Uterus (tissue), 4 donors: ENCODE measurements around the gene FHIT. TPM values are rescaled to one million over a fixed set of nuclear protein-coding genes. Genes with fewer than 3 reads are reported as not detected.

Experiments used
- DNase-seq, 2 donors: peaks; one replicate each; pipeline ENCODE4 v3.0.0-alpha.2; 2019 to 2020
- H3K27ac ChIP-seq, 2 donors: fragments of 200-600 bp; sonication (generic); 1 replicate in 1 of 2; 2 replicates in 1 of 2; pipeline ENCODE4 v1.5.1; 2016 to 2018
- H3K27me3 ChIP-seq, 2 donors: fragments of 200-600 bp; sonication (generic); one replicate each; pipeline ENCODE4 v1.5.1; 2018 to 2019; ENCODE audit warnings: control low read depth in 1 of 2
- H3K36me3 ChIP-seq, 2 donors: fragments of 200-600 bp; sonication (generic); one replicate each; pipeline ENCODE4 v1.5.1; 2019; ENCODE audit warnings: control low read depth in 1 of 2
- H3K4me1 ChIP-seq, 2 donors: fragments of 200-600 bp; sonication (generic); one replicate each; pipeline ENCODE4 v1.5.1; 2018 to 2019; ENCODE audit warnings: control low read depth in 1 of 2
- H3K4me3 ChIP-seq, 2 donors: fragments of 200-600 bp; sonication (generic); 1 replicate in 1 of 2; 2 replicates in 1 of 2; pipeline ENCODE4 v1.5.1; 2018 to 2019; ENCODE audit warnings: mild to moderate bottlenecking in 1 of 2
- H3K9me3 ChIP-seq, 2 donors: fragments of 200-600 bp; sonication (generic); one replicate each; pipeline ENCODE4 v1.5.1; 2019; ENCODE audit warnings: control low read depth in 1 of 2
- POLR2A ChIP-seq, 2 donors: fragments of 450-650 bp; IDR thresholded peaks; one replicate each; pipeline ENCODE4 v1.6.1; 2016; ENCODE audit warnings: antibody characterized with exemption in 2 of 2, mild to moderate bottlenecking in 1 of 2, moderate library complexity in 1 of 2
- intact Hi-C: fragments of 100-400 bp; cut with DNase I; formaldehyde crosslinking; loops from one replicate; pipeline ENCODE4 v1.15.1; 2023; ENCODE audit warnings: low total_unique reads
- total RNA-seq, 4 donors: library from RNA; depleted of rRNA in 3 of 4; stranded (reverse); fragments of >200 nt in 3 of 4; gene quantifications; one replicate each; pipeline versions ENCODE4 v1.1.0 to v1.2.4, GENCODE V29; 2014 to 2023
- TF ChIP-seq, protein P1 (sequence below), 4 experiments: fragments of 200-600 bp in 2 of 4; fragments of 450-650 bp in 2 of 4; sonication (generic) in 2 of 4; IDR thresholded peaks; one replicate each; pipeline ENCODE4 v1.5.1; 2016 to 2019; ENCODE audit warnings: antibody characterized with exemption in 4 of 4, mild to moderate bottlenecking in 2 of 4, moderate library complexity in 1 of 4
- donor health status: DM: yes; HTN: yes; CAD: no.

The FHIT gene
- total RNA-seq, 4 donors from 2014 or later, result 1.3 to 15.2 (median 7.3) TPM

DNA sequence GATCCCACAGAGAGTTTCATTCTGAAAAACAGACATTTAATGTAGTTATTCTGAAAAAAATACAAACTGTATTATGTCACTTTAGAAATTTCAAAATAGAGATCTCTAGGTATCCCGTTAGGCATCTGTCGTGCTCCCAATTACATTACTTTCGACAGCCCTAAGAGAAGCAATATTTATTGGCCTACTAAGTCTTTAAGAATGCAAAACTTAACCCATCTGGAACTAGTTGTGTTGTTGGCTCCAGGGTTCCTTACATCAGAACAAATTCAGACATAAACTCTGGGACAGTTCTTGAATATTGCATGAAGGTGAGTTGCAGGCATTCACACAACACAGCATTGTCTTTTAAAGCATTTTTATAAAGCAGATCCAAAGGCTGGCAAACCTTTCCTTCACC, 498.4 kb downstream of the FHIT start:
- no peak overlapping the region for H3K4me3 ChIP-seq
- TF ChIP-seq POLR2A (IDR thresholded peaks at IDR 0.05), result no peak
- TF ChIP-seq, protein P1, sequence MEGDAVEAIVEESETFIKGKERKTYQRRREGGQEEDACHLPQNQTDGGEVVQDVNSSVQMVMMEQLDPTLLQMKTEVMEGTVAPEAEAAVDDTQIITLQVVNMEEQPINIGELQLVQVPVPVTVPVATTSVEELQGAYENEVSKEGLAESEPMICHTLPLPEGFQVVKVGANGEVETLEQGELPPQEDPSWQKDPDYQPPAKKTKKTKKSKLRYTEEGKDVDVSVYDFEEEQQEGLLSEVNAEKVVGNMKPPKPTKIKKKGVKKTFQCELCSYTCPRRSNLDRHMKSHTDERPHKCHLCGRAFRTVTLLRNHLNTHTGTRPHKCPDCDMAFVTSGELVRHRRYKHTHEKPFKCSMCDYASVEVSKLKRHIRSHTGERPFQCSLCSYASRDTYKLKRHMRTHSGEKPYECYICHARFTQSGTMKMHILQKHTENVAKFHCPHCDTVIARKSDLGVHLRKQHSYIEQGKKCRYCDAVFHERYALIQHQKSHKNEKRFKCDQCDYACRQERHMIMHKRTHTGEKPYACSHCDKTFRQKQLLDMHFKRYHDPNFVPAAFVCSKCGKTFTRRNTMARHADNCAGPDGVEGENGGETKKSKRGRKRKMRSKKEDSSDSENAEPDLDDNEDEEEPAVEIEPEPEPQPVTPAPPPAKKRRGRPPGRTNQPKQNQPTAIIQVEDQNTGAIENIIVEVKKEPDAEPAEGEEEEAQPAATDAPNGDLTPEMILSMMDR (IDR thresholded peaks at IDR 0.05), result no peak
- intact Hi-C loops, result no loop called here
- H3K36me3 ChIP-seq, result no peaks in the 10 kb centered on the region
- no peak overlapping the region for H3K27ac ChIP-seq
- H3K9me3 ChIP-seq, result no peaks in the 10 kb centered on the region
- no peaks in the 10 kb centered on the region for H3K4me1 ChIP-seq
- DNase-seq, result no peak
- no peaks in the 10 kb centered on the region for H3K27me3 ChIP-seq

- no peak for DNase-seq
- Histone ChIP-seq H3K27me3 (no peaks in the 10 kb centered on the region), H3K4me3 (no peak overlapping the region), H3K4me1 (no peaks in the 10 kb centered on the region), H3K36me3 (no peaks in the 10 kb centered on the region), H3K27ac (no peak overlapping the region), H3K9me3 (no peaks in the 10 kb centered on the region)
- TF ChIP-seq, protein P1 (IDR thresholded peaks at IDR 0.05), result no peak
- no peak for TF ChIP-seq POLR2A (IDR thresholded peaks at IDR 0.05)
- intact Hi-C loops, result no loop called here
Measured at GRCh38 chr3:60746695-60747416, 504.4 kb downstream of the FHIT start.

- Histone ChIP-seq H3K4me1 (no peaks in the 10 kb centered on the region), H3K4me3 (no peak overlapping the region), H3K27me3 (no peaks in the 10 kb centered on the region), H3K36me3 (no peaks in the 10 kb centered on the region), H3K9me3 (no peaks in the 10 kb centered on the region), H3K27ac (no peak overlapping the region)
- TF ChIP-seq POLR2A (IDR thresholded peaks at IDR 0.05), result no peak
- TF ChIP-seq, protein P1 (IDR thresholded peaks at IDR 0.05), result no peak
- no peak for DNase-seq
- intact Hi-C loops, result no loop called here
Measured at GRCh38 chr3:60746043-60746638, 505.1 kb downstream of the FHIT start.

- DNase-seq, result no peak
- Histone ChIP-seq H3K4me3 (no peak overlapping the region), H3K36me3 (no peaks in the 10 kb centered on the region), H3K27ac (no peak overlapping the region), H3K4me1 (no peaks in the 10 kb centered on the region), H3K9me3 (no peaks in the 10 kb centered on the region), H3K27me3 (no peaks in the 10 kb centered on the region)
- intact Hi-C loops, result no loop called here
- no peak for TF ChIP-seq POLR2A (IDR thresholded peaks at IDR 0.05)
- TF ChIP-seq, protein P1 (IDR thresholded peaks at IDR 0.05), result no peak
Measured at GRCh38 chr3:60743631-60744164, 507.6 kb downstream of the FHIT start.

- H3K4me1 ChIP-seq, result no peaks in the 10 kb centered on the region
- H3K27me3 ChIP-seq, result no peaks in the 10 kb centered on the region
- H3K36me3 ChIP-seq, result no peaks in the 10 kb centered on the region
- no peaks in the 10 kb centered on the region for H3K9me3 ChIP-seq
- no peak for DNase-seq
- intact Hi-C loops, result no loop called here
- TF ChIP-seq POLR2A (IDR thresholded peaks at IDR 0.05), result no peak
- TF ChIP-seq, protein P1 (IDR thresholded peaks at IDR 0.05), result no peak
- no peak overlapping the region for H3K4me3 ChIP-seq
- no peak overlapping the region for H3K27ac ChIP-seq
Measured at GRCh38 chr3:60742606-60743145, 508.6 kb downstream of the FHIT start.
